ENCODE data around the gene PSAT1. TPM values are rescaled to one million over a fixed set of nuclear protein-coding genes. Genes with fewer than 3 reads are reported as not detected.

PSAT1 gene
- total RNA-seq, 1 donor from 2014 or later: 142 TPM

GRCh38 chr9:78314550-78314949, 17.6 kb downstream of the PSAT1 start:
- DNase-seq (ENCODE audit: low read depth) (no peak), FAIRE-seq (no peak)
- H3K4me3 ChIP-seq (ENCODE audit: low read depth, low read length): no peak overlapping the region
- TF ChIP-seq, protein P1, sequence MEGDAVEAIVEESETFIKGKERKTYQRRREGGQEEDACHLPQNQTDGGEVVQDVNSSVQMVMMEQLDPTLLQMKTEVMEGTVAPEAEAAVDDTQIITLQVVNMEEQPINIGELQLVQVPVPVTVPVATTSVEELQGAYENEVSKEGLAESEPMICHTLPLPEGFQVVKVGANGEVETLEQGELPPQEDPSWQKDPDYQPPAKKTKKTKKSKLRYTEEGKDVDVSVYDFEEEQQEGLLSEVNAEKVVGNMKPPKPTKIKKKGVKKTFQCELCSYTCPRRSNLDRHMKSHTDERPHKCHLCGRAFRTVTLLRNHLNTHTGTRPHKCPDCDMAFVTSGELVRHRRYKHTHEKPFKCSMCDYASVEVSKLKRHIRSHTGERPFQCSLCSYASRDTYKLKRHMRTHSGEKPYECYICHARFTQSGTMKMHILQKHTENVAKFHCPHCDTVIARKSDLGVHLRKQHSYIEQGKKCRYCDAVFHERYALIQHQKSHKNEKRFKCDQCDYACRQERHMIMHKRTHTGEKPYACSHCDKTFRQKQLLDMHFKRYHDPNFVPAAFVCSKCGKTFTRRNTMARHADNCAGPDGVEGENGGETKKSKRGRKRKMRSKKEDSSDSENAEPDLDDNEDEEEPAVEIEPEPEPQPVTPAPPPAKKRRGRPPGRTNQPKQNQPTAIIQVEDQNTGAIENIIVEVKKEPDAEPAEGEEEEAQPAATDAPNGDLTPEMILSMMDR (IDR thresholded peaks at IDR 0.05; ENCODE audit: insufficient read depth, low read length, severe bottlenecking): no peak
- H3K36me3 ChIP-seq (ENCODE audit: control insufficient read depth, insufficient read depth, low read length): peaks cover 47% of the 10 kb centered on the region
- no peaks in the 10 kb centered on the region for H3K27me3 ChIP-seq (ENCODE audit: control insufficient read depth, insufficient read depth, low read length)

- Histone ChIP-seq H3K36me3 (ENCODE audit: control insufficient read depth, insufficient read depth, low read length) (peaks cover 48% of the 10 kb centered on the region), H3K27me3 (ENCODE audit: control insufficient read depth, insufficient read depth, low read length) (no peaks in the 10 kb centered on the region), H3K4me3 (ENCODE audit: low read depth, low read length) (no peak overlapping the region)
- TF ChIP-seq, protein P1 (IDR thresholded peaks at IDR 0.05; ENCODE audit: insufficient read depth, low read length, severe bottlenecking): no peak
- FAIRE-seq (no peak), DNase-seq (ENCODE audit: low read depth) (no peak)
Measured at GRCh38 chr9:78314953-78315870, 18.3 kb downstream of the PSAT1 start.

- TF ChIP-seq, protein P1 (IDR thresholded peaks at IDR 0.05; ENCODE audit: insufficient read depth, low read length, severe bottlenecking): no peak
- H3K36me3 ChIP-seq (ENCODE audit: control insufficient read depth, insufficient read depth, low read length): peaks cover 46% of the 10 kb centered on the region
- no peak overlapping the region for H3K4me3 ChIP-seq (ENCODE audit: low read depth, low read length)
- no peaks in the 10 kb centered on the region for H3K27me3 ChIP-seq (ENCODE audit: control insufficient read depth, insufficient read depth, low read length)
- FAIRE-seq (no peak), DNase-seq (ENCODE audit: low read depth) (no peak)
Measured at GRCh38 chr9:78316166-78316892, 19.4 kb downstream of the PSAT1 start.

DNA sequence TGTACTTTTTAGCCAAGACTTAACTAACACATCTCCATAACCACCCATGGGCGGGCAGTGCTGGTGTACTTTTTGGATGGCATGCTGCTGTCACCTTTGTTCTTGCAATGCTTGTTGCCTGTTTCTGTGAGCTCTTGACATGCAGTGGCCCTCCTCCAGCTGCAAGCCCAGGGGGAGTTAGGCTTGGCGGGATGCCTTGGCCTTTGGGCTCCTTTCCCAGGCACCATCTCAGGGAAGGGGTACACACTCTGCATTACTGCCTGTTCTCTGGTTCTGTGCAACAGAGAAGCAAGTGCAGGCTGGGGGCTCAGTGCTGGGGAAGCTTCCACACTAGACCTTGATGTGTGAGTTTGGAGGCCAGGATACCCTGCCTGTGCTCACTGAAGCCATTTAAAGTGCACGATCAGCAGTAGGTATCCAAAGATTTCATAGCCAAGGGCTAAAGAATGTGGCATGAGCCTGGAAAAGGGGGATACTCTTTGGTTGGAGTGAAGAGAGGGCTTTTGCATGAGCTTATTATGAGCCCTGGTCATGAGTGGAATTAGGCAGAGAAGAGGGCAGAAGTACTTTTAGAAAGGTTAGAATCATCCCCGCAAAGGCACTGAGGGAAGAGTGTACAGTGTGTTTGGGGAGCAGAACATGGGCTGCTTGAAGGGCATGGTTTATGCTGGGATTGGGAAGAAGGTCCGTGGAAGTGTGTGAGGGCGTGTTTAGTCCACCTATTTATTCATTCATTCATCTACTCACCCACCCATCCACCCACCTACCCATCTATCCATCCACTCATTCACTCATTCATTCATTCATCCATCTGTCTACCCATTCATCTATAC, 22.5 kb downstream of the PSAT1 start:
- no peak for FAIRE-seq
- DNase-seq (ENCODE audit: low read depth): no peak
- TF ChIP-seq, protein P1 (IDR thresholded peaks at IDR 0.05; ENCODE audit: insufficient read depth, low read length, severe bottlenecking): no peak
- H3K36me3 ChIP-seq (ENCODE audit: control insufficient read depth, insufficient read depth, low read length): peaks cover 50% of the 10 kb centered on the region
- no peaks in the 10 kb centered on the region for H3K27me3 ChIP-seq (ENCODE audit: control insufficient read depth, insufficient read depth, low read length)
- no peak overlapping the region for H3K4me3 ChIP-seq (ENCODE audit: low read depth, low read length)

DNA sequence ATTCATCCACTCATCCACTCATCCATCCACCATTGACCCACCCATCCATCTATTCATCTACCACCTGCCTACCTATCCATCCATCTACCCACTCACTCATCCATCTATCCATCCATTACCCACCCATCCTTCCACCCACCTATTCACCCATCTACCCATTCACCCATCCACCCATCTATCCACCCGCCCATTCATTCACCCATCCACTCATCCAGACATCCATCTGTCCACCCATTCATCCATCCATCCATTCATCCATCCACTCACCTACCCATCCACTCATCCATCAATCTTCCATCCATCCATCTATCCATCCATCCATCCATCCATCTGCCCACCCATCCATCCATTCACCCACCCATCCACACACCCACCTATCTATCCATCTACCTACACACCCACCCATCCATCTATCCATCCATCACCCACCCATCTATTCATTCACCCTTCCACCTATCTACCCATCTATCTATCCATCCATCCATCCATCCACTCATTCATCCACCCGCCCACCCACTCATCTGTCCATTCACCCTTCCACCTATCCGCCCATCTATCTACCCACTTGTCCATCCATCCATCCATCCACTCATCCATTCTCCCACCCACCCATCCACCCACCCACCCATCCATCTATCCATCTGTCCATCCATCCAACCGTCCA, 23.2 kb downstream of the PSAT1 start:
- FAIRE-seq (peak; percentile 18), DNase-seq (ENCODE audit: low read depth) (no peak)
- TF ChIP-seq, protein P1 (IDR thresholded peaks at IDR 0.05; ENCODE audit: insufficient read depth, low read length, severe bottlenecking): no peak
- Histone ChIP-seq H3K36me3 (ENCODE audit: control insufficient read depth, insufficient read depth, low read length) (peaks cover 44% of the 10 kb centered on the region), H3K27me3 (ENCODE audit: control insufficient read depth, insufficient read depth, low read length) (no peaks in the 10 kb centered on the region), H3K4me3 (ENCODE audit: low read depth, low read length) (no peak overlapping the region)
